ENCODE data around the gene PRCD.

PRCD gene

DNA sequence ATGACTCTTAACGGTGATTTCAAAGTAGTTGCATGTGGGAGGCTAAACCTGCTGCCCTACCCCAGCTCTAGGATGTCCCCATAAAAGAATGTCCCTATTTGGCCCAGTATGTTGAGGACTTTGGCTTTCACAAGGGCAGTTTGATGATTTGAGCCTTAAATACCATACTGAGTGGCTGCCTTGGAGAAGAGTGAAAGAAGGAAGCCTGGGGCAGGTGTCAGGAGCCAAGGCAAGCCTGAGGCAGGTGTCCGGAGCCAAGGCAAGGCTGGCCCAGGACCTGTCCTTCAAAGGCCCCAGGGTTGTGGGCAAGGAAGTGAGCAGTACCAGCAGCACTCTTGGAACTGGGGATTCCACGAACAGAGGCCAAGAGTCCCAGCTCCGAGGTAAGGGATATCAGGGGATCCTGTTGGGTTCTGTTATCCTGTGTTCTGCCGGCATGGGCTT, 27.2 kb downstream of the PRCD start:
- DNase-seq, result no peak

DNA sequence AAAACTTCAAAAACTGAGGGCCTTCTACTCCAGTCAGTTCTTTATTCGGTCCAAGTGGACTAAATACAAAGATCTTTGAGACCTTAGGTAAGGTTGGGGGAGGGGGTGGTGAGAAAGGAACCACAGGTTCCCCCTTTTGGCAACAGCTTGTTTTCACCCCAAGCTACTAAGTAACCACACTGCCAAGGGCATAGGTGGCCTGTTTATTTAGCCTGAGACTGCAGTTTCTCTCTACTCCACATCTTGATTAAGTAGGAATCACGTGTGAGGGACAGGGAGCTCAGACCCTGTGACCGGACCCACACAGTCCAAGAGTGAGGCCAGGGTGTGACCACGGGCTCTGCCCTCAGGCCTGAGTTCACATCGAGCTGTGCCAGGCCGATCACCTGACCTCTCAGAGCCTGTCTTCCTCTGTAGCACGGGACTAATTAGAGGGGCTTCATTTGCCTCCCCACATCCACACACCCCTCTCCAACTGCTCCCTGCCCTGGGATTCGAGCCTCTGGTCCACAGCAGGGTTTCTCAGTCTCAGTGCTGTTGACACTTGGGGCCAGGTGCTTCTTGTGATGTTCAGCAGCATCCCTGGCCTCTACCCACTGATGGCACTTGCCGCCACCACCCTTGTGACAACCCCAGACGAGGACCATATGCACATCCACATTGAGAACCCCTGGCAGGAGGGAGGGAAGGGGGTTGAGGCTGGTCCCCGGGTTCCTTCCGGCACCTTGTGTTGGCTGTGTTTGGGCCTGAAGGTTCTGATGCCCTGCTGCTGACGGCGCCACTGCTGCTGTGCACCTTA, 28.0 kb downstream of the PRCD start:
- no peak for DNase-seq

DNA sequence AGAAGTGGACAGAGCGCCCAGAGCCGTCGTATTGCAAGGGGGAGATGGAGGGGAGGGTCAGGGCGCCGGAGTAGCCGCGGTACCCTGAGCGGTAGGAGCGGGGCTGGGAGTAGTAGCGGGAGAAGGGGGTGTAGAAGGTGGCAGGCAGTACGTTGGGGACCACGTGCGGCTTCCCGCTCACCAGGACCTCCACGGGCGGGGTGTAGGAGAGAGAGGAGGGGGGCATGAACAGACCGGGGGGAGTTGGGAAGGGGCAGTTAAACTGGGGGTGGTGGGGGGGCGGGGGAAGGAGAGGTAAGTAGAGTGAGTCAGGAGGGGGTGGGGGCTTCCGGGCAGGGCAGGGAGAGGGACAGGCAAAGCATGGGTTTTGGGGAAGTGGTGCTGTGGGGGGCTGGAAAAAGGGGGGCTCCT, 29.0 kb downstream of the PRCD start:
- DNase-seq, result no peak

DNA sequence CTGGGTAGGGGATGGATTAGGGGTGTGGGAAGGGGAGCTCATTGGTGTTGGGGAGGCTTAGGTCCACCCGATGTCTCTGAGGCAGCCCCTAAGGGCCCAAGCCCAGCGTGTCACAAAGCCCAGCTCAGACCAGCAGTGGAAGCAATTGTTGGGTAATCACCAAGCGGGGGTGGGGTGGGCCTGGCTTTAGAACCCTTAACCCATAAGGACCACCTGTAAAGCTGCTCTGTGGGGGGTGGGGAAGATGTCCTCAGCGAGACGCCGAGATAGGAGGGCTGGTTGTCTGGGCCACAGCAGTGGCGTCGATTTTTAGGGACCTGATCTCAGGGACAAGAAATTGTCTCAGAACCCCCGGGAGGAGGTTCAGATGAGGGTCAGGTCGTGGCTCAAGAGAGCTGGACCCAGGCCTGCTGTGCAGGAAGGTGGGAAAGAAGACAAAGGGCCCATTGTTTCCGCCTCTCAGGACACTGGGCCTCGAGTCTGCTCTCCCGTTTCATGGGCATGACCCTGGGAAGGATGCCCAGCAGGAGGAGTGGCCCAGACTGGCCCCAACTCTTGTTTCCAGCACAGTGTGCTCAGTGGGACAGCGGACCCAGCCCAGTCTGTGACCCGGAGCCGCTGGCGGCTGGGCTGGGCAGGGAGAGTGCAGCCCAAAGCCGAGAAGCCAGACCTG, 29.9 kb downstream of the PRCD start:
- peak in 44 of 56 donors; percentile 12 to 84 (median 58) for DNase-seq

DNA sequence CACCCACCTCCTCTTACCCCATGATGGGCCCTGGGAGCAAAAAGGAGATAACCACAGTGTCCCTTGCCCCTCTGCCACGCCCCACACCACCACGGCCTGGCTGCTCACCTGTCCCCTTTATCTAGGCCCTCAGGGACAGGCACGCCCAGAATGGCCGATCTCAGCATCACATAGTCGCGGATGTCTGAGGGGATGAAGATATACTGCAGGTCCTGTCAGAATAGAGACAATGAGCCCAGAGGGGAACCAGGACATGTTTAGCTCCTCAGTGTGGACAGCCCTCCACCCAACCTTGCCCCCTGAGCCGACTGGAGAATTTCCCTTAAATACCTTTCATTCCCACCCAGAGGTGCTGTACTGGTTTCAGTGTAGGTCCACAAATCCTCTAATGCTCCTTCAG, 30.6 kb downstream of the PRCD start:
- DNase-seq, result no peak

DNA sequence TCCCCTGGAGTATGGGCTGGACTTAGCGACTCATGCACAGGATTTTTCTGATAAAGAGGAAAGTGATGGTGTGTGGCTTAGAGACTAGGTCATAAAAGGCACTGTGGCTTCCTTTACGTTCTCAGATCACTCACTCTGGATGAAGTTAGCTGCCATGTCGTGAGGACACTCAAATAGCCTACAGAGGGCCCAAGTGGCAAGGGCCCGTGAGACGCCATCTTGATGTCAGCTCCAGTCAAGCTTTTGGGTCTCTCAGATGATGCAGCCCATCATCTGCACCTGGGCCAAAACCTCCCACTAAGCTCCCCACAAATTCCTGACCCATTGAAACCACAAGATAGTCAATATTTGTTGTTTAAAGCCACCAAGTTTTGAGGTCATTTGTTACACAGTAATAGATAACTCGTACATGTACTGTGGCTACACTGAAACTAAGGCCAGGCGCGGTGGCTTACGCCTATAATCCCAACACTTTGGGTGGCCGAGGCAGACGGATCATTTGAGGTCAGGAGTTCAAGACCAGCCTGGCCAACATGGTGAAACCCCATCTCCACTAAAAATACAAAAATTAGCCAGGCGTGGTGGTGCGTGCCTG, 31.1 kb downstream of the PRCD start:
- no peak for DNase-seq

DNA sequence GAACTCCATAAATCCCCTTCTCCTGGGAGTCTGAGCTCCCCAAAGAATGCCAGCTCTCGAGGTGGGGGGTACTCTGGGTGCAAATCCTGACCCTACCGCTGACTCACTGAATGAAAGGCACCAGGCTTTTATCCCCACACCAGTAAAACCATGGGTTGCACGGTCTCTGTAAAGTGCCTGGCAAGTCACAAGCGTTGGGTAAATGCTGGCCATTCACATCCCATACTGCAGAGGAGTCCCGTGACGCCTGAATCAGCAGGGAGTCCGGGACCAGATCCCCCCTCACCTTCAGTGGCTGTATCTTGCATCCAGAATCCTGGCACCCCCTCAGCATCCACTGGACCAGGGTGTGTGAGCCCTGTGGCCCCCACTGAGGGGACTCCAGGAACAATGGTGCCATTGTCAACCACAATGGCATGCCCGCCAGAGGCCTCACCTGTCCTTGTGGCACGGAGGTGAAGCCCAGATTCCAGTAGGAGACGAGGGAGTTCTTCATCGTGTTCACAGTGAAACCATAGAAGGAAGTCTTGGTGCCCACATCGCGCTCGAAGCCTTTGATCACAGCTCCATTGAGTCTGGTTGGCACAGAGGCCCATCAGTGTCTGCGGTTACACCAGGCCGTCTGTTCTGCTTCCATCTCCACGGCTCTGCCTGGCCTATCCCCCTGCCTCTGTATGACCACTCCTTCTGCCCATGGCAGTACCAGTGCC, 32.5 kb downstream of the PRCD start:
- DNase-seq, result no peak

DNA sequence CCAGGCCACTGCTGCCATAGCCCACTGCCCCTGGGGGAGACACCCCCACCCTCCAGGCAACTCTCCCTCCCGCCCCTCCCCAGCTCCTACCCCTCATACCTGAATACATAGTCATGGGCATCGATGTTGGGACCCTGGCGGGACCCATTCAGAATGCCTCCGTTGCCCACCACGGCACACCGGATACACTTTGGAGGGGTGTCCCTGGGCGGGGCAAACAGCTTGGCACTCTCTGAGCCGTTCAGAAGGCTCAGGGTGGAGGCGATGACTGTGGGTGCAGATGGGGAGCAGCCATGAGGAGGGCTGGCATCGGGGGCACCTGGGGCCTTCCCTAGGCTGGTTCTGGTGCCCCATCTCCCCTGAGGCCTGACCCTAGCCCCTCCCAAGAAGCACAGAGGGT, 33.3 kb downstream of the PRCD start:
- no peak for DNase-seq

DNA sequence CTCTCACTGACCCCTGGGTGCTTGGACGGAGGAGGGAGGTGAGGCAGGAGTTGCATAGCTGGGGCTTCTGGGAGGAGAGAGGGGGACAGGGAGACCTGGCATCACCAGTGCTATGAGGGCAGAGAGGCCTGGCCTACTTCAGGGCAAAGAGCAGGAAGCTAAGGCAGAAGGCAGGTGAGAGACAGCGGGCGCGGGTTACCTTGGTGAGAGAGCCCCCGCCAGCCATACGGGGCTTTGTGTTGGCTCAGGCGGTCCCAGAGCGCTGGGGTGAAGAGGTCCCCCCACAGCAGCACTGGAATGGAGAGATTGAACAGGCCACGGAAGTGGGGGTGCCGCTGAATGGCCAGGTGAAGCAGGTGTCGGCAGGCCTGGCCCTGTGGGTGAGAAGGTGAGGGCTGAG, 34.3 kb downstream of the PRCD start:
- DNase-seq, result no peak

DNA sequence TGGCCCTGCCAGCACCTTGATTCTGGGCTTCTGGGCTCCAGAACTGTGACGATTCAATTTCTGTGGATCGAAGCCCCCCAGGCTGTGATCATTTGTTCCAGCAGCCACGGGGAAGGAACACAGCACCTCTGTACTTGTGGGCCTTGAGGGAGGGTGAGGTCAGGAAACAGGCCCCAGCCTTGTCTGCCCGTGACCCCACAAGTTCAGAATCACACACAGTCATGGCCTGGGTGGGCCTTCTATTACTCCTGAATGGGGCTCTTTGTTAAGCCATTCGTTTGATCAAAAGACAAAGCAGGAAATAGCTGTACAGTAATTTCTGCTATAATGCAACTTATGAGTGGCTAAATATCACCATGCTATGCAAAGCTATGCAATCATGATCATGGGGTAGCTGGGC, 35.7 kb downstream of the PRCD start:
- no peak for DNase-seq

DNA sequence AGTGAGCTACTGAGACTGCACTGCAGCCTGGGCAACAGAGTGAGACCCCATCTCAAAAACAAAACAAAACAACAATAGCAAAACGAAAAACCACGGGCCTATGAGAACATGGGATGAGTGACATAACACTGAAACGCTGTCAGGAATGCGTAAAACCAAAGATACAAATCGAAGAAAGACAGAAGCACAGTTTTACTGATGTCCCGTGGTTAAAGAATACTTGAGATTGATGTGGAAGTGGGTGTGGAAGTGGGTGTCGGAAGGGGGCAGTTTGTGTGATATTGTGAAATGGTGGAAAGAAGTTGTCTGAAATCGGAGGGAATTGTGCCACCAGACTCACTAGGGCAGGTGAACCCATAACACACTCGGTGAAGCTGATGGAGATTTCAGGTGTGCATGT, 36.3 kb downstream of the PRCD start:
- no peak for DNase-seq

DNA sequence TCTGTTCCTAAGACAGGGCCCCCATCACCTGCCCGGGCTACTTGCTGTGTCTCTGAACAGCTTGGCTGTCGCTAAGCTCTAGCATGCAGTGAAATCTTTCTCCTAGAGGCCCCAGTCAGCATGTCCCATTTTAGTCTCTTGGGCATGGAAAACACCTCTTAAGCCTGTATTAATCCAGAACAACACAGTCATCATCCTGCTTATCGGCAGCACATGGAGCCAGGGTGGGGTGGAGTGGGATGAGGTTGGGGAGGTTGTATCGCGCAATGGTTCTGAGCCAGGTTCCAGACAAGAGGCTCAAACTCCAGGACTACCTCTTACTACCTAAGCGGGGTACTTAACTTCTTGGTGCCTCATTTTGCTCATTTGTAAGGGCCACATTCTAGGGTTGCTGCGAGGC, 38.0 kb downstream of the PRCD start:
- no peak for DNase-seq

DNA sequence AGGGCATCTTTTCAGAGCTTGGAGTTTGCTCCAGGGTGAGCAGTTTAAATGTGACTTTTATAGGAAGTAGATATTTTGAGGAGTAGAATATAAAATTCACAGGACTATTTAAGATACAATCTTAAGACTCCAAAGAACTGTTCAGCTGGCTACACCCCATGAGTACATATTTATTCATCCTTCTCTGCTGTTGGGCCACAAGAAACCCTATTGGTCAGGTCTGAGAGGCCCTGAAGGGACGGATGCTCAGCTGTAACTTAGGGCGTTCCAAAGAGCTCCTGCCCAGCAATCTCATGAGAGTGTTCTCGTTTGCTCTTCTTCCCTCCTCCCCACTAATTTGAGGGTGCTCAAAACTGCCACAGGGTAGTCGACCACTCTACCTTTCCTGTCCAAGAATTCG, 38.5 kb downstream of the PRCD start:
- DNase-seq, result no peak

DNA sequence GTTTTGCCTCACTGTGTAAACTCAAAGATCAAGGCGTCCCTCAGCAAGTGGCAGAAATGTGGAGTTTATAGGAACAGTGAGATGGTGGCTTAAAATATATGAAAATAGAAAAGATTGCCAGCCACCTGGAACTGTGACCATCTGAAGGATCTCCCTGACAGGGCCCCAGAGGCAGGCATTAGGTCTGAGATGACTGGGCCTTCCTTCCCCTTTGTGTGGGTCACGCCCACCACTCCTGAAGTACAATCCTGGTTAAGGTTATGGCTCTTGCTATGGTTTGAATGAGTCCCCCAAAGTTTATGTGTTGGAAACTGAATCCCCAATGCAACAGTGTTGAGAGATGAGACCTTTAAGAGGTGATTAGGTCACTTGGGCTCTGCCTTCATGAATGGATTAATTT, 39.4 kb downstream of the PRCD start:
- DNase-seq, result no peak

DNA sequence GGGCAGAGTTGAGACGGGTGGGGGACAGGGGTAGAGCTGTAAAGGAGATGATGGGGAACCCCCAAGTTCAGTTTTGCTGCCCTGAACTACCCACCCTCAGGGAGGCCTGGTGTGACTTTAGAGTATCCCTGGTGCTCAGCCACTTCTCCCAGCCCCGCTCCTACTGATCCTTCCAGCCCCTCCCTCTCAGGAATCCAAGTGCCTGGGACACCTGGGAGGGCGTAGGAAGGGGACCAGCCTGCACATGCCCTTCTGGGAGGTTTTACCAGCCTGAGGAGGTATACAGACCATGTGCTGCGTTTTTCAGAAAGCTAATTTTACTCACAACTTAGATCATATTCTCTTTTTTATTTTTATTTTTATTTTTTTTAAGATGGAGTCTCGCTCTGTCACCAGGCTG, 41.7 kb downstream of the PRCD start:
- no peak for DNase-seq

DNA sequence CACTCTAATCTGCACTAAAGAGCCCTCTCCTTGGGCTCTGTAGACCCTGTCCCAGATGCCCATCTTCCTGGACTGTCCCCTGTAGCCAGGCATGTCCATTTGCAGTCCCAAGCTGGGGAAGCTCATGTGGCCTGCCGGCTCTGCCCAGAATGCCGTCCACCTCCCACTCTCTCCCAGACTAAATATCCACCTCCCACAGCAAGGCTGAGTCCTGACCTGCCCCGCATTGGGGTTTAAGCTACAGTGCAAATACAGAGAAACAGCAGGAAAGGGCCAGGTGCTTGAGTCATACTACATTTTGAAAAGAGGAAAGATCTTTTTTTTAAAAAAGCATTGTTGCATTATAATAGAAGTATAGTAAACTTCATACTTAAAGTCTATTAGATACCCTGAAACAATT, 42.8 kb downstream of the PRCD start:
- DNase-seq, result no peak

DNA sequence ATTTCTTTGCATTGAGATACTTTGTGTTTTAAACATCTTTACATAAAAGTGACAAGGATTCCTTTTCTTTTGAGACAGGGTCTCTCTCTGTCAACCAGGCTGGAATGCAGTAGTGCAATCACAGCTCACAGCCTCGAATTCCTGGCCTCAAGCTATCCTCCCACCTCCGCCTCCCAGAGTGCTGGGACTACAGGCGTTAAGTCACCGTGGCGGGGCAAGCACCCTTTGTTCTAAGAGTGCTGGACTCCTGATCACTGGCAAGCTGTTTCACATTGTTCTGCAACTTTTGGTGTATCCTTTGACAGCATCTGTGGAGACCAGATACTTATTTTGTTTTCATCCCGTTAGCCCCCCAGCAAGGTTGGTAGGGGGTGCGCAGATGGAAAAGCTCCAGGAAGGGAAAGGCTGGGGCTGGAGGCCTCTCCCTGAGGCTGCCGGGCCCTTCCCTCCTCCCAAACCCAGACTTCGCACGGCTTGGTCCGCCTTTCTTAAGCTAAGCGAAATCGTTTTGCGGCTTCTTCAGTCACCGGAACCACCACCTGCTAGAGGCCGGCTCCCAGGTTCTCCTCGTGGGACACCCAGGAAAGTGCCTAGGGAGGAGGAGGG, 44.7 kb downstream of the PRCD start:
- no peak for DNase-seq

DNA sequence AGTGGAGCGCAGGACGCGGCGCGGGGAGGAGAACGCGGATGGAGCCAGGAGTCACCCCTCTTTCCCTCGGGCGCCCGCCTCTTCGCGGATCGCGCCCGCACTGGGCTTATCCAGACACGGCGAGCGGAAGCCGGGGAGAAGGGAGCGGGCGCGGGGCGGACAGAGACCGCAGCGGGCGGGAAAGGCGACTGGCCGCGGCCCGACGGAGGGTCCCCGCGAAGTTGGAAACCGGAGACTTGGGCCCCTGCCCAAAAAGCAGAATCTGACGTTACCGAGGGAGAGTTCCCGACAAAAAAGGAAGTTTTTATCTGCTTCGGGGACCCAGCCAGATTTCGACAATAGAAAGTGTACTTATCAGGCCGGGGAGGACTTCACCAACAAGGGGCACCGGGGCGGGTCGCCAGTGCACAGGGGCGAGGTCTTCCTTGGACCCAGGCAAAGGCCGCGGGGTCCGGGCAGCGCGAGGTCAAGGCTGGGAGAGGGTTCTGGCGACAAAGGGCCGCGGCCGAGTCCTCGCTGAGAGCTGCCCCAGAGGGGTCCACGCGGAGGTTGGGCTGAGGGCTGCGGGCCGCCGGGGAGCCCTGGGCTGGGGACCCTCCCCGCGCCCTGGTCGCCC, 45.3 kb downstream of the PRCD start:
- no peak for DNase-seq

DNA sequence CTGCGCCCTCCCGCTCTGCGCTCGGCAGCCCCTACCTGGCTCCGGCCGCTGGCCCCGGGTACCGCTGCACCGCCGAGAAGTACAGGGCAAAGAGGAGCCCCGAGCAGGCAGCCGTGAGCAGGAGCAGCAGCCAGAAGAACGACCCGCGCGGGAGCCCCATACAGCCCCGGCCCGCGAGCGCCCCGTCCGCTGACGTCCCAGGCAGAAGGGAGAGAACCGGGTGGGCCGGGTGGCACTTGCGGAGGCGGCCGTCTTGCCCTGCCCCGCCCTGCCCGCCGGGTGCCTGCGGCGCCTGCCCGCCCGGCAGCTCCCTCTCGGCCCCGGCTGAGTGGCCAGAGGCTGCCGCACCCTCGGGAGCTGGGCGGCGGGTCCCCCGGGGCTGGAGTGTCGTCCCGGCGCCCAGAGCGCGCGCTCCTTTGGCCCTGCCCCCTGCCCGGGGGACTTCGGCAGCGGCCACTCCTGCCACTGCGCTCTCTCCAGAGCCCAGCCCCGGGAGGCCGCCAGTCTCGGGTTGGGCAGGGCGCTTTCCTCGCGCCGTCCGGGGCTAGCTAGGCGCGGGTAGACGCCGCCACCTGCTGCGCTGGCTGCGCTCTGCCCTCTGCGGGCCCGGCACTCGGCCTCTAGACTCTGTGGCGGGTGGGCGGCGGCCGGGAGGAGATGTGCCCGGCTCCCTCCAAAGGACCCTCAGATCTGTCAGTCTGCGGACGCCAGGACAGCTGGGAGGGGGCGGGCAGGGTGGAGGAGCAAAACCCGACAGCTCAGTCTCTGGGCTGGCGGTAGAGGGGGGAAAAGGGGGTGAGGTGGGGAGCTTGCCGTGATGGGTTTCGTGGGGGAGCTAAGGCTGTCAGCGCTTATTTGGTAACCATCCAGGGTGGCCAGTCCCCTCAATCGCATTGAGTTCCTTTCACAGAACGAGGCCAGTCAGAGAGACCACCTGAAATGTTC, 46.1 kb downstream of the PRCD start, which contains the start of gene ST6GALNAC2:
ST6GALNAC2 (minus strand) TSS at position 212 of the 945 bp plus-strand sequence; CDS start at position 160, 52 bp downstream.
- peak in 12 of 56 donors; percentile 10 to 49 (median 19) for DNase-seq
